Measurements from ENCODE around the gene CPNE6.

CPNE6 gene

GRCh38 chr14:24062216-24062980 lies 9.0 kb upstream of the CPNE6 start:
- no peak overlapping the region for H3K27ac ChIP-seq
- no peak for TF ChIP-seq ZFX (IDR thresholded peaks at IDR 0.05; ENCODE audit: borderline replicate concordance)
- TF ChIP-seq, protein P1, sequence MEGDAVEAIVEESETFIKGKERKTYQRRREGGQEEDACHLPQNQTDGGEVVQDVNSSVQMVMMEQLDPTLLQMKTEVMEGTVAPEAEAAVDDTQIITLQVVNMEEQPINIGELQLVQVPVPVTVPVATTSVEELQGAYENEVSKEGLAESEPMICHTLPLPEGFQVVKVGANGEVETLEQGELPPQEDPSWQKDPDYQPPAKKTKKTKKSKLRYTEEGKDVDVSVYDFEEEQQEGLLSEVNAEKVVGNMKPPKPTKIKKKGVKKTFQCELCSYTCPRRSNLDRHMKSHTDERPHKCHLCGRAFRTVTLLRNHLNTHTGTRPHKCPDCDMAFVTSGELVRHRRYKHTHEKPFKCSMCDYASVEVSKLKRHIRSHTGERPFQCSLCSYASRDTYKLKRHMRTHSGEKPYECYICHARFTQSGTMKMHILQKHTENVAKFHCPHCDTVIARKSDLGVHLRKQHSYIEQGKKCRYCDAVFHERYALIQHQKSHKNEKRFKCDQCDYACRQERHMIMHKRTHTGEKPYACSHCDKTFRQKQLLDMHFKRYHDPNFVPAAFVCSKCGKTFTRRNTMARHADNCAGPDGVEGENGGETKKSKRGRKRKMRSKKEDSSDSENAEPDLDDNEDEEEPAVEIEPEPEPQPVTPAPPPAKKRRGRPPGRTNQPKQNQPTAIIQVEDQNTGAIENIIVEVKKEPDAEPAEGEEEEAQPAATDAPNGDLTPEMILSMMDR (IDR thresholded peaks at IDR 0.05): no peak

DNA sequence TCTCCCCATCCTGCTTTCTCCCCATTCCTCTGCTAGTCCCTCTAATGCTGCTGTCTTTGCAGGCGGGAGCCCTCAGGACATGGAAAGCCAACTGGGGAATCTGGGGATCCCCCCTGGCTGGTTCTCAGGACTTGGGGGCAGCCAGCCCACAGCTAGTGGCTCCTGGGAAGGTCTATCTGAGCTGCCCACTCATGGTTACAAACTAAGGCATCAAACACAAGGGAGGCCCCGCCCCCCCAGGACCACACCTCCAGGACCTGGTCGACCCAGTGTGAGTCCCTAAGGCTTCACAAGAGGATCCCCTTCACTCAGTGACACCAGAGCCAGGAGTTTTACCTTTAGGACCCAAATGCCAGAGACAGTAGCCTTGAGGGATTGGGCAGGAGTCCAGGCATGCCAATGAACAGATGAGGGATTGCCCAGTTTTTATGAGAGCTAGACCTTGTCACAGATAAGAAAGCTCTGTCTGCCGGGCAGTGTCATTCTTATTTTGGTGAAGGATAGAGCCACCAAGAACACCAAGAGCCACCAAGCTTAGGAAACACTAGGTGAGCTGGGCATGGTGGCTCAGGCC lies 8.0 kb upstream of the CPNE6 start:
- TF ChIP-seq ZFX (IDR thresholded peaks at IDR 0.05; ENCODE audit: borderline replicate concordance): no peak

DNA sequence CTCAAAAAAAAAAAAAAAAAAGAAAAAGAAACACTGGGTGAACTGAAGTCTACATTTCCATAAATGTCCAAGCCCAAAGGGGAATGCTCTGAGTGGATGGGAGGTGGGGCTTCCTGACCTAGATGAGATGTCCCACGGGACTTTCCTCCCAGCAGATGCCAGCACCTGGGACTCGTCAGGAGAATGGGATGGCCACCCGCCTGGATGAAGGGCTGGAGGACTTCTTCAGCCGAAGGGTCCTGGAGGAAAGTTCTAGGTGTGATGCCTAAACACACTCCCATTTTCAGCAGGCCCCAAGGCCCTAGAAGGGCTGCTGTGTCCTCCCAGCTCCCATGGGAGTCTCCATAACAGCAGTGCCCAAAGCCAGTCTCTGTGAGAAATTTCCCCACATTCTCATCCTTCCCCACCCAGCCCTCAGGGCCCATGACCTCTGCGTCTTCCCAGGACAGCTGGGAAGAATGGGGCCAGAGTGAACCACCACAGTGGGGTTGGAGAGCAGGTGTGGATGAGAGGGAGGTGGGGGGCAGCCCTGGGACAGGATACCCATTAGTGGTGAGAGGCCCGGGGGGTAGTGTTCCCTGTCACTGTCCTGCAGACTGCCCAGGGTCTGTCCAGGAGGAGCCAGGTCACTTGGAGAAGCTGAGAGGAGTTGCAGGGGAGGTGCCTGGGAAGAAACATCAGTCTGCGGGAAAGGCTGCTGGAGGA lies 7.1 kb upstream of the CPNE6 start:
- no peak for TF ChIP-seq ZFX (IDR thresholded peaks at IDR 0.05; ENCODE audit: borderline replicate concordance)
- TF ChIP-seq, protein P1 (IDR thresholded peaks at IDR 0.05): no peak
- H3K27ac ChIP-seq: no peak overlapping the region

More for the DNA sequence above, 8.0 kb upstream of the CPNE6 start:
- H3K27ac ChIP-seq: no peak overlapping the region

DNA sequence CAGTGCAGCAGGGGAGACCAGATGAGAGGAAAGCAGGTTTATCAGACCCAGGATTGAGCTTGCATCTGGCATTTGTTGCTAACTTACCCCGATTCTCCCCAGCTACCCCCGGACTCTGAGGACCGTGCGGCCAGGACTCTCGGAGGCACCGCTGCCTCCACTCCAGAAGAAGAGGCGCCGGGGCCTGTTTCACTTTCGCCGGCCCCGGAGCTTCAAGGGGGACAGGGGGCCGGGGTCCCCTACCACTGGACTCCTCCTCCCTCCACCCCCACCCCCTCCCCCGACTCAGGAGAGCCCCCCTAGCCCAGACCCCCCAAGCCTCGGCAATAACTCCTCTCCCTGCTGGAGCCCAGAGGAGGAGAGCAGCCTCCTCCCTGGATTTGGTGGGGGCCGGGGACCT lies 6.5 kb upstream of the CPNE6 start:
- H3K27ac ChIP-seq: no peak overlapping the region
- TF ChIP-seq, protein P1 (IDR thresholded peaks at IDR 0.05): no peak
- TF ChIP-seq ZFX (IDR thresholded peaks at IDR 0.05; ENCODE audit: borderline replicate concordance): no peak

DNA sequence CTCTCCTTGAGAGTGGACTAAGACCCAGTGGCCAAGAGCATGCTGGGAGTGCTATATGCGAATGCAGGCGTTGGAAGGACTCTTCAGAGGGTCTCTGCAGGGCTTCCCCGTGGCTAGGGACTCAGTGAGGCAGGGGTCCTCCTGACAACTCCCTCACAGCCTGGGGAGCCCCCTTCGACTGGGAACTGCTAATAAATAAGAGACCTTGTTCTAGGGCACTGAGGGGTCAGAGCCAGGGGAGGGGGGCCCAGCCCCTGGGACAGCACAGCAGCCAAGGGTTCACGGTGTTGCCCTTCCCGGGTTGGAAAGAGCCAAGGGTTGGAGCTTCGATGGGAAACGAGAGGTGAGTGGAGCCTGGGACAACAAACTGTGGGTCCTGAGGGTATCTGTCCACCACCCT lies 6.0 kb upstream of the CPNE6 start:
- H3K27ac ChIP-seq: no peak overlapping the region
- no peak for TF ChIP-seq ZFX (IDR thresholded peaks at IDR 0.05; ENCODE audit: borderline replicate concordance)
- TF ChIP-seq, protein P1 (IDR thresholded peaks at IDR 0.05): no peak

DNA sequence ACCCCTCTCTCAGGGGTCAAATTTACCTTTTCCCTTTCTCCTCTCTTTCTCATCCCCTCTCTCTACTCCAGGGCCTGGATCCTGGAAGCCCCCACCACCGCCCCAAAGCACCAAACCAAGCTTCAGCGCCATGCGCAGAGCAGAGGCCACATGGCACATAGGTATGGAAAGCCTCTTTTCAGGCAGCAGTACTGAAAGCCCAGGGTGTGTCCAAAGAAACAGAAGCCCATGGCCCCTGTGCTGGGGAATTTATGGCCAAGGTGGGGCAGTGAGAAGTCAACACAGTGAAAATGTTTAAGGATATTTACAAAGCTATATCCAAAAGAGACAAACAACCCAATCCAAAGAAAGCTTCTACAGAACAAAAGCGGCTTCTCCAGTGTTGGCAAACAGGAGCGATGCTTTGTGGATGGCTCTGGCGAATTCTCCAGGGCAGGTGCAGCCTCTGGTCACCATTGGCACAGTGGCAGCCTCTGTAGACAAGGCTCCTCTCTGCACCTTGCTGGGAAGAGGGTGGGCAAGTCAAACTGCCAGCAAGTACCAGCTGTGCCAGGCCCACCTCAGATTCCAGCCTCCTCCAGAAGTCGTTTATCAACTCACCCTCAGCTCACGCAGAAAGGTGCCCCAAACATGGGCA lies 4.7 kb upstream of the CPNE6 start:
- no peak overlapping the region for H3K27ac ChIP-seq
- no peak for TF ChIP-seq ZFX (IDR thresholded peaks at IDR 0.05; ENCODE audit: borderline replicate concordance)
- TF ChIP-seq, protein P1 (IDR thresholded peaks at IDR 0.05): no peak
